Loucy (cell line): ENCODE results near the gene TBC1D22A.

Experiments
- H2AFZ ChIP-seq: fragments of 200-600 bp; sonication (generic); 2 replicates; pipeline ENCODE4 v1.6.0; 2016; ENCODE audit warnings: antibody characterized with exemption, mild to moderate bottlenecking, low read length, moderate library complexity
- H3F3A ChIP-seq: fragments of 200-600 bp; 2 replicates; pipeline ENCODE4 v1.6.0; 2016; ENCODE audit warnings: antibody characterized with exemption, low read depth, mild to moderate bottlenecking
- H3K27me3 ChIP-seq: fragments of 200-600 bp; sonication (generic); 2 replicates; pipeline ENCODE4 v1.6.1; 2014; ENCODE audit warnings: low read length, mild to moderate bottlenecking; ENCODE audit not compliant: insufficient read depth, poor library complexity, severe bottlenecking
- H3K36me3 ChIP-seq: fragments of 200-600 bp; sonication (generic); 2 replicates; pipeline ENCODE4 v1.6.1; 2016; ENCODE audit warnings: low read length; ENCODE audit not compliant: insufficient read depth
- H3K4me1 ChIP-seq: fragments of 200-600 bp; sonication (generic); 2 replicates; pipeline ENCODE4 v1.5.1; 2014; ENCODE audit warnings: low read length, mild to moderate bottlenecking; ENCODE audit not compliant: insufficient read depth, poor library complexity, severe bottlenecking
- H3K4me2 ChIP-seq: fragments of 200-600 bp; sonication (generic); 2 replicates; pipeline ENCODE4 v1.6.0; 2014; ENCODE audit warnings: antibody characterized with exemption, low read length, low read depth, mild to moderate bottlenecking; ENCODE audit not compliant: poor library complexity, severe bottlenecking
- H3K4me3 ChIP-seq: fragments of 200-600 bp; sonication (generic); 2 replicates; pipeline ENCODE4 v1.5.1; 2014; ENCODE audit warnings: low read length, mild to moderate bottlenecking, mixed read lengths; ENCODE audit not compliant: poor library complexity, severe bottlenecking
- H3K79me2 ChIP-seq: fragments of 200-600 bp; sonication (generic); 2 replicates; pipeline ENCODE4 v1.6.1; 2014; ENCODE audit warnings: low read length; ENCODE audit not compliant: insufficient read depth
- H3K9ac ChIP-seq: fragments of 200-600 bp; sonication (generic); 2 replicates; pipeline ENCODE4 v1.6.0; 2014; ENCODE audit warnings: mild to moderate bottlenecking, low read depth, low read length, moderate library complexity; ENCODE audit not compliant: poor library complexity, severe bottlenecking
- H3K9me2 ChIP-seq: fragments of 200-600 bp; sonication (generic); replicated peaks from 2 replicates; pipeline ENCODE4 v1.6.1; 2016; ENCODE audit warnings: low read depth, low read length, mixed read lengths
- H3K9me3 ChIP-seq: fragments of 200-600 bp; sonication (generic); 2 replicates; pipeline ENCODE4 v1.6.1; 2014; ENCODE audit warnings: mild to moderate bottlenecking, antibody characterized with exemption, low read length, low read depth; ENCODE audit not compliant: insufficient read depth
- H4K20me1 ChIP-seq: fragments of 200-600 bp; sonication (generic); 2 replicates; pipeline ENCODE4 v1.6.0; 2014; ENCODE audit warnings: antibody characterized with exemption, low read length, mild to moderate bottlenecking; ENCODE audit not compliant: insufficient read depth, poor library complexity, severe bottlenecking
- CTCF ChIP-seq: fragments of 200-600 bp; sonication (generic); conservative IDR thresholded peaks from 2 replicates; pipeline ENCODE4 v1.5.1; 2014; ENCODE audit warnings: mild to moderate bottlenecking, antibody characterized with exemption, low read length
- EZH2phosphoT487 ChIP-seq: fragments of 200-600 bp; IDR thresholded peaks from 2 replicates; pipeline ENCODE4 v1.6.1; 2018; ENCODE audit warnings: antibody characterized with exemption, mild to moderate bottlenecking, moderate library complexity, borderline replicate concordance

TBC1D22A gene

GRCh38 chr22:46913351-46913750, 150.9 kb downstream of the TBC1D22A start:
- no peaks in the 10 kb centered on the region for H4K20me1 ChIP-seq
- H3K9me3 ChIP-seq = no peaks in the 10 kb centered on the region
- no peak overlapping the region for H2AFZ ChIP-seq
- H3K4me1 ChIP-seq = no peaks in the 10 kb centered on the region
- H3K36me3 ChIP-seq = peaks cover 20% of the 10 kb centered on the region; the same call in 1 of the 2 replicates
- no peaks in the 10 kb centered on the region for H3K27me3 ChIP-seq
- H3K4me3 ChIP-seq = no peak overlapping the region
- no peaks in the 10 kb centered on the region for H3K9me2 ChIP-seq
- TF ChIP-seq CTCF (no peak), EZH2phosphoT487 (no peak)
- no peak overlapping the region for H3K4me2 ChIP-seq
- H3K9ac ChIP-seq = no peak overlapping the region
- H3K79me2 ChIP-seq = no peaks in the 10 kb centered on the region
- H3F3A ChIP-seq = no peaks in the 10 kb centered on the region

DNA sequence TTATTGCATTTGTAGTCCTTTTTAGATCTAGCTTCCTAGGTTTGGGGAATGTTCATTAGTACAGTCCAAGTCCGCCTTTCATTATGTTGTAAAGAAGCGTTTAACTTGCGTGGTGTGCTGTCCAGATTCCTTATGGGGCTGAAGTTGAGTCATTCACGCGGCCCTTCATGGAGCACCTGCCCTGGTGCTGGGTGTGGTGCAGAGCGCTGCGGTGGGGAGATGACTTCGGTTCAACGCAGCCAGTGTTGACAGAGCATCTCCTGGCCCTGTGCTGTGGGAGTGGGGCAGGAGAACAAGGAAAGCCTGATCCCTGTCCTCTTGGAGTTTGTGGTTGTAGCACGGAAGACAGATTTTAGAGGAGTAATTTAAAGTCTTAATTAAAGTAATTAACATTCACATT, 152.0 kb downstream of the TBC1D22A start:
- Histone ChIP-seq H3K9me2 (no peaks in the 10 kb centered on the region), H3K79me2 (no peaks in the 10 kb centered on the region), H4K20me1 (no peaks in the 10 kb centered on the region), H3K4me3 (no peak overlapping the region), H3K9ac (no peak overlapping the region), H3K4me1 (no peaks in the 10 kb centered on the region), H3K4me2 (no peak overlapping the region), H3K36me3 (peaks cover 20% of the 10 kb centered on the region; the same call in 1 of the 2 replicates), H2AFZ (no peak overlapping the region), H3K9me3 (no peaks in the 10 kb centered on the region), H3K27me3 (no peaks in the 10 kb centered on the region), H3F3A (no peaks in the 10 kb centered on the region)
- TF ChIP-seq CTCF (no peak), EZH2phosphoT487 (no peak)

GRCh38 chr22:46914916-46915894, 152.8 kb downstream of the TBC1D22A start:
- Histone ChIP-seq H3K36me3 (peaks cover 23% of the 10 kb centered on the region; the same call in 1 of the 2 replicates), H3K4me2 (no peak overlapping the region), H3F3A (no peaks in the 10 kb centered on the region)

More at GRCh38 chr22:46914916-46915894, 152.8 kb downstream of the TBC1D22A start:
- Histone ChIP-seq H4K20me1 (no peaks in the 10 kb centered on the region), H3K9ac (no peak overlapping the region), H2AFZ (no peak overlapping the region), H3K4me1 (no peaks in the 10 kb centered on the region), H3K79me2 (no peaks in the 10 kb centered on the region), H3K4me3 (no peak overlapping the region), H3K9me3 (no peaks in the 10 kb centered on the region), H3K27me3 (no peaks in the 10 kb centered on the region), H3K9me2 (no peaks in the 10 kb centered on the region)
- TF ChIP-seq EZH2phosphoT487 (no peak), CTCF (no peak)
